HEK293T (cell line): ENCODE data around the gene RAD18.

ENCODE experiments used
- ARNT ChIP-seq: fragments of 450-650 bp; IDR thresholded peaks from 2 replicates; pipeline ENCODE4 v1.6.1; 2017; ENCODE audit warnings: mild to moderate bottlenecking
- BHLHE40 ChIP-seq: fragments of 450-650 bp; IDR thresholded peaks from 2 replicates; pipeline ENCODE4 v1.6.1; 2016; ENCODE audit warnings: mild to moderate bottlenecking, moderate library complexity, borderline replicate concordance
- CTBP1 ChIP-seq: fragments of 450-650 bp; IDR thresholded peaks from 2 replicates; pipeline ENCODE4 v1.6.1; 2016; ENCODE audit warnings: borderline replicate concordance
- FOXA1 ChIP-seq: fragments of 450-650 bp; IDR thresholded peaks from 2 replicates; pipeline ENCODE4 v1.6.1; 2016; ENCODE audit warnings: mild to moderate bottlenecking
- FOXK2 ChIP-seq: fragments of 450-650 bp; IDR thresholded peaks from 2 replicates; pipeline ENCODE4 v1.6.1; 2016; ENCODE audit warnings: mild to moderate bottlenecking
- FOXM1 ChIP-seq: fragments of 450-650 bp; IDR thresholded peaks from 2 replicates; pipeline ENCODE4 v1.6.1; 2017; ENCODE audit warnings: mild to moderate bottlenecking, borderline replicate concordance
- HDGF ChIP-seq: fragments of 450-650 bp; IDR thresholded peaks from 2 replicates; pipeline ENCODE4 v1.6.1; 2017; ENCODE audit warnings: antibody characterized with exemption, borderline replicate concordance
- L3MBTL2 ChIP-seq: fragments of 450-650 bp; conservative IDR thresholded peaks from 2 replicates; pipeline ENCODE4 v1.6.1; 2016; ENCODE audit warnings: mild to moderate bottlenecking
- NFRKB ChIP-seq: fragments of 450-650 bp; IDR thresholded peaks from 2 replicates; pipeline ENCODE4 v1.6.1; 2016; ENCODE audit warnings: mild to moderate bottlenecking, moderate library complexity
- PKNOX1 ChIP-seq: fragments of 450-650 bp; IDR thresholded peaks from 2 replicates; pipeline ENCODE4 v1.6.1; 2016
- SP1 ChIP-seq: fragments of 450-650 bp; IDR thresholded peaks from 2 replicates; pipeline ENCODE4 v1.6.1; 2017
- SUZ12 ChIP-seq: fragments of 450-650 bp; IDR thresholded peaks from 2 replicates; pipeline ENCODE4 v1.6.1; 2016; ENCODE audit warnings: mild to moderate bottlenecking
- TARDBP ChIP-seq: fragments of 450-650 bp; IDR thresholded peaks from 2 replicates; pipeline ENCODE4 v1.6.1; 2016
- ZNF384 ChIP-seq: fragments of 450-650 bp; IDR thresholded peaks from 2 replicates; pipeline ENCODE4 v1.6.1; 2016

- TF ChIP-seq PKNOX1 (no peak), FOXM1 (no peak), BHLHE40 (no peak), TARDBP (no peak), CTBP1 (no peak), FOXA1 (no peak), SP1 (no peak), FOXK2 (no peak), SUZ12 (no peak), ZNF384 (no peak), ARNT (no peak), HDGF (no peak), NFRKB (no peak), L3MBTL2 (no peak)
These were observed 48.8 kb downstream of the RAD18 start for GRCh38 chr3:8914491-8914890.
